ENCODE measurements around the gene SASH3.

The SASH3 gene

GRCh38 chrX:129781680-129782495 is 2.1 kb downstream of the SASH3 start:
- DNase-seq (ENCODE audit: low read depth, low spot score), result no peak

DNA sequence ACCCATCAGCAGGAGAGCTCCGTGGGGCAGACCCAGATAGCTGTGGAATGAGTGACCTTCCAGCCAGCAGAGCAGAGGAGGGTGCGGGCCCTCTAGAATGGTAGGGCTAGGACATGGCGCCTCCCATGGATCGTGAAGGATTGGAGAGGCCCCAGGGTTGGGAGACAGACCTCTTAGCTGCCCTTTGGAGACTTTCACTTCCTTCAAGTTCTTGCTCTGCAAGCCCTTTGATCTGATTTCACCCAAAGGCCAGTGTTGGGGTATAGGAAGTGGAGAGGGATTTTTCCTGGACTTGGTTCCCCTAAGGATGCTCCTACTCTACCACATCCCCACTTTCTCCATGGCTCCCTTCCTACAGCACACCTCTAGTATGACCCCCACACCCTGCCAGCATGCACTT is 3.0 kb downstream of the SASH3 start:
- no peak overlapping the region for H3K27ac ChIP-seq
- no peak for DNase-seq (ENCODE audit: low read depth, low spot score)

More at GRCh38 chrX:129781680-129782495, 2.1 kb downstream of the SASH3 start:
- no peak overlapping the region for H3K27ac ChIP-seq

DNA sequence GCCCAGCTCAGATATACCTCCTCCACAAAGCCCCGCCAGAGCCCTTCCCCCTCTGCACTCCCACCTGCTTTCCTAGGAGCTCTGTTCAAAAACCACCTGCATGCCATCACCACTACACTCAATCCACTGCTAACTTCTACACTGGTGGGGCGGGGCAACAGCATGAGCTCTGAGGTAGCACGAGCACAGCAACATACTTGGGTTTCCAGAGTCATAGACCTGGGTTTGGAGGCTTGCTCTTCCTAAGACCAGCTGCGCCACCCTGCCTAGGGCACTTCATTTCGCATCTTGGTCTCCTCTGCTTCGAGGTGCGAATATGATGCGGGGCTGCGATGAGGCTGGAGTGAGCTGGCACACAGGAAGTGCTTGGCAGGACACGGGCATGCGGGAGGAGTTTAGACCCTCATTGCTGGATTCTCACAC is 3.6 kb downstream of the SASH3 start:
- no peak overlapping the region for H3K27ac ChIP-seq
- DNase-seq (ENCODE audit: low read depth, low spot score), result no peak

DNA sequence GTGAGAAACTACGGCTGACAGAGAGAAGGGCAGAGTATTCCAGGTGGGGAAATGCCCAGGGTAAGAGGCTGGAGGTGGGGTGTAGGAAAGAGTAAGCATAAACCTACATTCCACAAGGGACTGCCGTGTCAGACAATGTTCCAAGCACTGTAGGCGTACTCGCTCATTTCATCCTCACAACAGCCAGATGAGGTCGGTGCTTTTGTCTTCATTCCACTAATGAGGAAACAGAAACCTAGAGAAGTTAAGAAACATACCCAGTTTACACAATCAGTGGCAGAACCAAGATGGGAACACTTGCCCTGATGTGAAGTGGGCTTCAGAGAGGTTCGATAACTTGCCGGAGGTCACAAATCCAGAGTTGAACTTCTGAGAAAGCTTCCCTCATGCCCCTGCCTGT is 4.6 kb downstream of the SASH3 start:
- no peak for DNase-seq (ENCODE audit: low read depth, low spot score)
- no peak overlapping the region for H3K27ac ChIP-seq

GRCh38 chrX:129785160-129785947 is 5.6 kb downstream of the SASH3 start:
- DNase-seq (ENCODE audit: low read depth, low spot score), result no peak
- no peak overlapping the region for H3K27ac ChIP-seq

DNA sequence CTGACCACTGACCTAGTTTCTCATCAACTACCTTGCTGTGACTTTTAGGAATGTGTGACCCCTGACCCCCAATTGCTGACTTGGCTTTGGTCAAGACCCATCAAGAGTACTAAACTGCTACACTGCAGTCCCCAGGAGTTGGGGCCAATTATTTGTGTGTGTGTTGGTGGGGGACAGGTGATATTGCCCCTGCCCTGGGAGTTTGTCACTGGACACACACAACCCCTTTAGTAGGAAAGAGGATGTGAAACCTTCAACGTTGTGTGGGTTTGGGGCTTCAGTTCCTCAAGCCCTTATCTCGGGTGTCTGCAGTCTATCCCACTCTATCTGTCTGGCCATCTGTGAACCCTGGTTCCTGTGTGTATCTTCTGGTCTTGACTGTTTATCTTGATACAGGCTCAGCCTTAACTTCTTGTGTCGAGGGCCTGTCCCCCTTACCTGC is 6.5 kb downstream of the SASH3 start:
- DNase-seq (ENCODE audit: low read depth, low spot score), result no peak
- H3K27ac ChIP-seq, result no peak overlapping the region

GRCh38 chrX:129787336-129788055 is 7.7 kb downstream of the SASH3 start:
- H3K27ac ChIP-seq, result no peak overlapping the region
- DNase-seq (ENCODE audit: low read depth, low spot score), result no peak

DNA sequence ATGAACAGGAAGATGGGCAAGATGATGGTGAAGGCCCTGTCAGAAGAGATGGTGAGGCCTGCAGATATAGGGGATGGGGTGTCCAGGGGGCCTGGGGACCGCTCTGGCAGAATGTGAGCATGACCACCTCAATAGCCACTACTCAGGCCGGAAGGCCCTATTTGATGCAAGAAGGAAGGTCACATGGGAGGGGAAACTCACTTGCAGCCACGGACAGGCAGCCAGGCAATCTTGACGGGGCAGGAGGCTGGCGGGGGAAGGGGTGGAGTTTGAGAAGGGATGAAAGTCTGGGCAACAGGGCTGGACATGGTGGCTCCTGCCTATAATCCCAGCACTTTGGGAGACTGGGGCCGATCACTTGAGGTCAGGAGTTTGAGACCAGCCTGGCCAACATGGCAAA is 8.8 kb downstream of the SASH3 start:
- no peak overlapping the region for H3K27ac ChIP-seq
- no peak for DNase-seq (ENCODE audit: low read depth, low spot score)

GRCh38 chrX:129790146-129790545 is 10.4 kb downstream of the SASH3 start:
- H3K27ac ChIP-seq, result no peak overlapping the region
- DNase-seq (ENCODE audit: low read depth, low spot score), result no peak

DNA sequence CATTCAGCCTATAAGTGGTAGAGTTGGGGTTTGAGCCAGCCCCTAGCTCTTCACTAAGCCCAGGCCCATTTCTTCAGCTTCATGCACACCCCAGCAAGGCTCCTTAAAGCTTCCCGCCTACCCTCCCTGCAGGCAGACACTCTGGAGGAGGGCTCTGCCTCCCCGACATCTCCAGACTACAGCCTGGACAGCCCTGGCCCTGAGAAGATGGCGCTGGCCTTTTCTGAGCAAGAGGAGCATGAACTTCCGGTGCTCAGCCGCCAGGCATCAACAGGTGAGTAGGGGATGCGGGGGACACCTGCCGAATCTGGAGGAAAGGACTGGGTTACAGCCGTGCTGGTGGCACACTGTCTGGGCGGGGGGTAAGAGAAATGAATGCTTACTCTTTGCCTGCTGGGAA is 11.1 kb downstream of the SASH3 start:
- no peak overlapping the region for H3K27ac ChIP-seq
- DNase-seq (ENCODE audit: low read depth, low spot score), result no peak

- H3K27ac ChIP-seq, result no peak overlapping the region
- DNase-seq (ENCODE audit: low read depth, low spot score), result no peak
Measured at GRCh38 chrX:129791336-129791735, 11.6 kb downstream of the SASH3 start.

- DNase-seq (ENCODE audit: low read depth, low spot score), result no peak
- H3K27ac ChIP-seq, result no peak overlapping the region
Measured at GRCh38 chrX:129791961-129792570, 12.3 kb downstream of the SASH3 start.

DNA sequence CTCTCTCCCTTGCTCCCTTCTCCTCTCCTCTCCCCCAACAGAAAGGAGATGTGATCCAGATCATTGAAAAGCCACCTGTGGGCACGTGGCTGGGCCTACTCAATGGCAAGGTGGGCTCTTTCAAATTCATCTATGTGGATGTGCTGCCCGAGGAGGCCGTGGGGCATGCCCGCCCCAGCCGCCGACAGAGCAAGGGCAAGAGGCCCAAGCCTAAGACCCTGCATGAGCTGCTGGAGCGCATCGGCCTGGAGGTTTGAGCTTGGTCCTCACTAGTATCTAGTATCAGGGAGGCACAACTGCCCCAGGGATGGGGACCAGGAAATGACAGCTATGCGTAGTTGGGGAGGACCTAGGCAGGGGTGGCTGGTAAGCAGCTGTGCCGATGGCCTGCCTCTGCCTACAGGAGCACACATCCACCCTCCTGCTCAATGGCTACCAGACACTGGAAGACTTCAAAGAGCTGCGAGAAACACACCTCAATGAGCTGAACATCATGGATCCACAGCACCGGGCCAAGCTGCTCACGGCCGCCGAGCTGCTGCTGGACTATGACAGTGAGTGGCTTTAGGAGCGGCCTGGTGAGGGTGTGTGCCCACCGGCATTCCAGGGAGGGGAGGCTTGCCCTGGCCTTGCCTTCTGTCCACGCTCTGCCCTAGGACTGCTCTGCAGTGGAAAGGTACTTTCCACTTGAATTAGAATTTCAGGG is 13.0 kb downstream of the SASH3 start:
- DNase-seq (ENCODE audit: low read depth, low spot score), result no peak
- no peak overlapping the region for H3K27ac ChIP-seq

DNA sequence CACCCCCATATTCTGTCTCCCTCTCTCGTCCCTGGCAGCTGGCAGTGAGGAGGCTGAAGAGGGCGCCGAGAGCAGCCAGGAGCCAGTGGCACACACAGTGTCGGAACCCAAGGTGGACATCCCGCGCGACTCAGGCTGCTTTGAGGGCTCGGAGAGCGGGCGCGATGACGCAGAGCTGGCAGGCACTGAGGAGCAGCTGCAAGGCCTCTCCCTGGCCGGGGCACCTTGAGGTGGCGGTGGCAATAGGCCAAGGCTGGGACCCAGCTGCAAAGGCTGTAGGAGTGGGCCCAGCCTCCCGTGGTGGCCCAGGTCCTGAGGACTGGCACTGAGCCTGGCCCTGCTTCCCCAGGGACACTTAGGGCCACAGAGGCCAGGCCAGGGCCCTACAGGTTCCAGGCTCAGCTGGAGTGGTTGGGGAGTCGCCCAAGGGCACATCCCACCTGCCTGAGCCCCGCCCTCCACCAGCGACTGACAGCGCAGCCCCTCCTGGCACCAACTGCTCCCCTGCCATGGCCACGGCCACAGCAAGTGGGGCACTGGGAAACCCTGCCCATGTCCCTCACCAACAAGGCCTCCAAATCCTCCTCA is 13.9 kb downstream of the SASH3 start:
- H3K27ac ChIP-seq, result no peak overlapping the region
- no peak for DNase-seq (ENCODE audit: low read depth, low spot score)

GRCh38 chrX:129795584-129795983 is 15.8 kb downstream of the SASH3 start:
- no peak for DNase-seq (ENCODE audit: low read depth, low spot score)
- no peak overlapping the region for H3K27ac ChIP-seq

GRCh38 chrX:129797251-129797906 is 17.6 kb downstream of the SASH3 start:
- no peak overlapping the region for H3K27ac ChIP-seq
- DNase-seq (ENCODE audit: low read depth, low spot score), result no peak

DNA sequence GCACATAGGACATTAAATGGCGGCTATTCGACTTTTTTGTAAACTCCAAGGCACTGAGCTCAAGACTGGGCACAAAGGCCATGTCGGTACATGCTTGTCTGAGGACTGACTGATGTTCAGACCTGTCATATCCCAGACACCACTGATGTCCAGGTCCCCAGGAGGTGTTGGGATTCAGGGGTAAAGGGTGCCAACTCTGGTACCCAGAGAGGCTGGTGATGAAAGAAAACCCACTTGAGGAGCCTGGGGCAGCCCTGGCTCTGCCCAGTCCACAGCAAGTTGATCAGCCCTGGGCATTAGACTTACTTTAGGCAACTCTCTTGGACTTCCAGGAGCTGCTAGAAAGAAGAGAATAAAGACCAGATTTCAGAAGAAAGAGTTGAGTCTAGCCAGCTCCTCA is 18.7 kb downstream of the SASH3 start:
- DNase-seq (ENCODE audit: low read depth, low spot score), result no peak
- H3K27ac ChIP-seq, result no peak overlapping the region

- no peak overlapping the region for H3K27ac ChIP-seq
- DNase-seq (ENCODE audit: low read depth, low spot score), result no peak
Measured at GRCh38 chrX:129798888-129799287, 19.1 kb downstream of the SASH3 start.

- H3K27ac ChIP-seq, result no peak overlapping the region
- DNase-seq (ENCODE audit: low read depth, low spot score), result no peak
Measured at GRCh38 chrX:129800186-129800585, 20.4 kb downstream of the SASH3 start.
